SK-N-SH (cell line): ENCODE results near the gene TXNDC11.
A peak's percentile ranks its signal among the peaks of the same experiment; 100 is the strongest.

Source experiments
- CHD2 ChIP-seq: fragments of 150-350 bp; IDR thresholded peaks from 2 replicates; pipeline ENCODE4 v1.6.1; 2018; ENCODE audit warnings: low read length; ENCODE audit not compliant: partially characterized antibody
- EP300 ChIP-seq, 2 experiments: IDR thresholded peaks; 2 replicates each; pipeline versions ENCODE4 v1.4.0 to v1.6.1; 2012; ENCODE audit warnings: borderline replicate concordance in 1 of 2, low read depth in 1 of 2, low read length in 1 of 2
- MXI1 ChIP-seq: IDR thresholded peaks from 2 replicates; pipeline ENCODE4 v1.6.1; 2012; ENCODE audit warnings: mild to moderate bottlenecking, low read depth, low read length, improper control_type of control experiment
- POLR2AphosphoS5 ChIP-seq: IDR thresholded peaks from 2 replicates; pipeline ENCODE4 v1.6.1; 2012; ENCODE audit warnings: low read depth, low read length
- RCOR1 ChIP-seq: fragments of 150-350 bp; IDR thresholded peaks from 2 replicates; pipeline ENCODE4 v1.6.1; 2017; ENCODE audit warnings: antibody characterized with exemption, low read length
- RFX5 ChIP-seq: IDR thresholded peaks from 2 replicates; pipeline ENCODE4 v1.6.1; 2012; ENCODE audit warnings: mild to moderate bottlenecking, improper control_type of control experiment, low read length
- SIN3A ChIP-seq: IDR thresholded peaks from 2 replicates; pipeline ENCODE4 v1.6.1; 2012; ENCODE audit warnings: low read depth, mild to moderate bottlenecking, low read length, moderate library complexity, borderline replicate concordance
- SMC3 ChIP-seq: IDR thresholded peaks from 2 replicates; pipeline ENCODE4 v1.6.1; 2012; ENCODE audit warnings: low read depth, low read length, improper control_type of control experiment
- TAF1 ChIP-seq: IDR thresholded peaks from 2 replicates; pipeline ENCODE4 v1.6.1; 2012; ENCODE audit warnings: low read depth, mild to moderate bottlenecking, low read length, moderate library complexity, borderline replicate concordance
- TF ChIP-seq, protein P1 (sequence below): fragments of 200-600 bp; sonication (generic); IDR thresholded peaks from 2 replicates; pipeline ENCODE4 v1.6.1; 2017; ENCODE audit warnings: antibody characterized with exemption, mild to moderate bottlenecking, moderate library complexity
- TF ChIP-seq, protein P2 (sequence below): IDR thresholded peaks from 2 replicates; pipeline ENCODE4 v1.6.1; 2012; ENCODE audit warnings: mild to moderate bottlenecking, low read depth, low read length, moderate library complexity

DNA sequence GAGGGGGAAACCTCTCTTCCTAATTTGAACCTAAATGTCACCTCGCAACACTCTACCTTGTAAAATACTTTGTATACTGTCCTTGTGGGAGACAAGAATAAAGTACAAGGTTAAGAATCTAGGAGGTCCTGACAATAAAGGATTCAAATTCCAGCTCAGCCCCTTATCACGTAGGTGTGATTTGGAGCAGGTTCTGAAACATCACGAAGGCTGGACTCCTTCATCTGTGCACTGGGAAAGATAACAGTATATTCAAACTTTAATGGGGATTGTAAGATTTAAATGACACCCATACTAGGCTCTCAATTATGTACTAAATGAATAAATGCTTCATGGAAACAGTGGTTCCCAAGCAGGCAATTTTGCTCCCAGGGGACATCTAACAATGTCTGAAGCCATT, 2.1 kb downstream of the TXNDC11 start:
- TF ChIP-seq, protein P1, sequence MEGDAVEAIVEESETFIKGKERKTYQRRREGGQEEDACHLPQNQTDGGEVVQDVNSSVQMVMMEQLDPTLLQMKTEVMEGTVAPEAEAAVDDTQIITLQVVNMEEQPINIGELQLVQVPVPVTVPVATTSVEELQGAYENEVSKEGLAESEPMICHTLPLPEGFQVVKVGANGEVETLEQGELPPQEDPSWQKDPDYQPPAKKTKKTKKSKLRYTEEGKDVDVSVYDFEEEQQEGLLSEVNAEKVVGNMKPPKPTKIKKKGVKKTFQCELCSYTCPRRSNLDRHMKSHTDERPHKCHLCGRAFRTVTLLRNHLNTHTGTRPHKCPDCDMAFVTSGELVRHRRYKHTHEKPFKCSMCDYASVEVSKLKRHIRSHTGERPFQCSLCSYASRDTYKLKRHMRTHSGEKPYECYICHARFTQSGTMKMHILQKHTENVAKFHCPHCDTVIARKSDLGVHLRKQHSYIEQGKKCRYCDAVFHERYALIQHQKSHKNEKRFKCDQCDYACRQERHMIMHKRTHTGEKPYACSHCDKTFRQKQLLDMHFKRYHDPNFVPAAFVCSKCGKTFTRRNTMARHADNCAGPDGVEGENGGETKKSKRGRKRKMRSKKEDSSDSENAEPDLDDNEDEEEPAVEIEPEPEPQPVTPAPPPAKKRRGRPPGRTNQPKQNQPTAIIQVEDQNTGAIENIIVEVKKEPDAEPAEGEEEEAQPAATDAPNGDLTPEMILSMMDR: no peak
- TF ChIP-seq RFX5 (no peak), TAF1 (no peak), EP300 (IDR thresholded peaks at IDR 0.05; ENCODE audit: borderline replicate concordance in 1 of 2, low read depth in 1 of 2, low read length in 1 of 2) (no peak), POLR2AphosphoS5 (no peak), CHD2 (no peak), RCOR1 (no peak), SMC3 (no peak), SIN3A (no peak), MXI1 (0 out of 2 replicates have a peak, but pooled peaks have one; percentile 16)
- TF ChIP-seq, protein P2, sequence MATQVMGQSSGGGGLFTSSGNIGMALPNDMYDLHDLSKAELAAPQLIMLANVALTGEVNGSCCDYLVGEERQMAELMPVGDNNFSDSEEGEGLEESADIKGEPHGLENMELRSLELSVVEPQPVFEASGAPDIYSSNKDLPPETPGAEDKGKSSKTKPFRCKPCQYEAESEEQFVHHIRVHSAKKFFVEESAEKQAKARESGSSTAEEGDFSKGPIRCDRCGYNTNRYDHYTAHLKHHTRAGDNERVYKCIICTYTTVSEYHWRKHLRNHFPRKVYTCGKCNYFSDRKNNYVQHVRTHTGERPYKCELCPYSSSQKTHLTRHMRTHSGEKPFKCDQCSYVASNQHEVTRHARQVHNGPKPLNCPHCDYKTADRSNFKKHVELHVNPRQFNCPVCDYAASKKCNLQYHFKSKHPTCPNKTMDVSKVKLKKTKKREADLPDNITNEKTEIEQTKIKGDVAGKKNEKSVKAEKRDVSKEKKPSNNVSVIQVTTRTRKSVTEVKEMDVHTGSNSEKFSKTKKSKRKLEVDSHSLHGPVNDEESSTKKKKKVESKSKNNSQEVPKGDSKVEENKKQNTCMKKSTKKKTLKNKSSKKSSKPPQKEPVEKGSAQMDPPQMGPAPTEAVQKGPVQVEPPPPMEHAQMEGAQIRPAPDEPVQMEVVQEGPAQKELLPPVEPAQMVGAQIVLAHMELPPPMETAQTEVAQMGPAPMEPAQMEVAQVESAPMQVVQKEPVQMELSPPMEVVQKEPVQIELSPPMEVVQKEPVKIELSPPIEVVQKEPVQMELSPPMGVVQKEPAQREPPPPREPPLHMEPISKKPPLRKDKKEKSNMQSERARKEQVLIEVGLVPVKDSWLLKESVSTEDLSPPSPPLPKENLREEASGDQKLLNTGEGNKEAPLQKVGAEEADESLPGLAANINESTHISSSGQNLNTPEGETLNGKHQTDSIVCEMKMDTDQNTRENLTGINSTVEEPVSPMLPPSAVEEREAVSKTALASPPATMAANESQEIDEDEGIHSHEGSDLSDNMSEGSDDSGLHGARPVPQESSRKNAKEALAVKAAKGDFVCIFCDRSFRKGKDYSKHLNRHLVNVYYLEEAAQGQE: no peak
